Measurements from ENCODE around the gene CNPY1.

CNPY1 gene

GRCh38 chr7:155585951-155586350 lies 39.6 kb upstream of the CNPY1 start:
- no peaks in the 10 kb centered on the region for H3K36me3 ChIP-seq (ENCODE audit: control insufficient read depth, insufficient read depth, low read length)
- H3K27me3 ChIP-seq (replicated peaks; ENCODE audit: control insufficient read depth, insufficient read depth, low read length), result no peaks in the 10 kb centered on the region; the same call in 1 of the 2 replicates
- no peak for DNase-seq (ENCODE audit: extremely low read depth, insufficient read length)
- no peak for TF ChIP-seq CTCF (IDR thresholded peaks at IDR 0.05; ENCODE audit: insufficient read depth, low read length, poor library complexity, severe bottlenecking)
- H3K4me3 ChIP-seq (replicated peaks; ENCODE audit: low read depth, low read length), result no peak overlapping the region

- Histone ChIP-seq H3K36me3 (ENCODE audit: control insufficient read depth, insufficient read depth, low read length) (no peaks in the 10 kb centered on the region), H3K27me3 (replicated peaks; ENCODE audit: control insufficient read depth, insufficient read depth, low read length) (no peaks in the 10 kb centered on the region; the same call in 1 of the 2 replicates), H3K4me3 (replicated peaks; ENCODE audit: low read depth, low read length) (no peak overlapping the region)
- no peak for TF ChIP-seq CTCF (IDR thresholded peaks at IDR 0.05; ENCODE audit: insufficient read depth, low read length, poor library complexity, severe bottlenecking)
- DNase-seq (ENCODE audit: extremely low read depth, insufficient read length), result no peak
Observed at GRCh38 chr7:155585532-155585895, 39.2 kb upstream of the CNPY1 start.

- Histone ChIP-seq H3K4me3 (replicated peaks; ENCODE audit: low read depth, low read length) (no peak overlapping the region), H3K27me3 (replicated peaks; ENCODE audit: control insufficient read depth, insufficient read depth, low read length) (no peaks in the 10 kb centered on the region; the same call in 1 of the 2 replicates), H3K36me3 (ENCODE audit: control insufficient read depth, insufficient read depth, low read length) (no peaks in the 10 kb centered on the region)
- DNase-seq (ENCODE audit: extremely low read depth, insufficient read length), result no peak
- no peak for TF ChIP-seq CTCF (IDR thresholded peaks at IDR 0.05; ENCODE audit: insufficient read depth, low read length, poor library complexity, severe bottlenecking)
Observed at GRCh38 chr7:155584763-155585531, 38.6 kb upstream of the CNPY1 start.

GRCh38 chr7:155584261-155584660 lies 37.9 kb upstream of the CNPY1 start:
- DNase-seq (ENCODE audit: extremely low read depth, insufficient read length), result no peak
- Histone ChIP-seq H3K4me3 (replicated peaks; ENCODE audit: low read depth, low read length) (no peak overlapping the region), H3K27me3 (replicated peaks; ENCODE audit: control insufficient read depth, insufficient read depth, low read length) (no peaks in the 10 kb centered on the region; the same call in 1 of the 2 replicates), H3K36me3 (ENCODE audit: control insufficient read depth, insufficient read depth, low read length) (no peaks in the 10 kb centered on the region)
- no peak for TF ChIP-seq CTCF (IDR thresholded peaks at IDR 0.05; ENCODE audit: insufficient read depth, low read length, poor library complexity, severe bottlenecking)

- TF ChIP-seq CTCF (IDR thresholded peaks at IDR 0.05; ENCODE audit: insufficient read depth, low read length, poor library complexity, severe bottlenecking), result no peak
- no peak for DNase-seq (ENCODE audit: extremely low read depth, insufficient read length)
- Histone ChIP-seq H3K27me3 (replicated peaks; ENCODE audit: control insufficient read depth, insufficient read depth, low read length) (no peaks in the 10 kb centered on the region; the same call in 1 of the 2 replicates), H3K4me3 (replicated peaks; ENCODE audit: low read depth, low read length) (no peak overlapping the region), H3K36me3 (ENCODE audit: control insufficient read depth, insufficient read depth, low read length) (no peaks in the 10 kb centered on the region)
Observed at GRCh38 chr7:155583636-155584035, 37.3 kb upstream of the CNPY1 start.
